Fibroblast of pulmonary artery (primary cell): Measurements from ENCODE around the gene TMEM30B.

Experiments used
- DNase-seq: peaks from one replicate; pipeline ENCODE4 v3.0.0-alpha.2; 2010; ENCODE audit warnings: low read depth
- H3K4me3 ChIP-seq: replicated peaks from 2 replicates; pipeline ENCODE4 v1.5.1; 2011; ENCODE audit warnings: low read depth, mild to moderate bottlenecking, control low read depth, low read length, moderate library complexity
- TF ChIP-seq, protein P1 (sequence below): IDR thresholded peaks from 2 replicates; pipeline ENCODE4 v1.5.1; 2011; ENCODE audit warnings: mild to moderate bottlenecking, control low read depth, low read length, inconsistent platforms; ENCODE audit errors: missing control alignments

The TMEM30B gene

DNA sequence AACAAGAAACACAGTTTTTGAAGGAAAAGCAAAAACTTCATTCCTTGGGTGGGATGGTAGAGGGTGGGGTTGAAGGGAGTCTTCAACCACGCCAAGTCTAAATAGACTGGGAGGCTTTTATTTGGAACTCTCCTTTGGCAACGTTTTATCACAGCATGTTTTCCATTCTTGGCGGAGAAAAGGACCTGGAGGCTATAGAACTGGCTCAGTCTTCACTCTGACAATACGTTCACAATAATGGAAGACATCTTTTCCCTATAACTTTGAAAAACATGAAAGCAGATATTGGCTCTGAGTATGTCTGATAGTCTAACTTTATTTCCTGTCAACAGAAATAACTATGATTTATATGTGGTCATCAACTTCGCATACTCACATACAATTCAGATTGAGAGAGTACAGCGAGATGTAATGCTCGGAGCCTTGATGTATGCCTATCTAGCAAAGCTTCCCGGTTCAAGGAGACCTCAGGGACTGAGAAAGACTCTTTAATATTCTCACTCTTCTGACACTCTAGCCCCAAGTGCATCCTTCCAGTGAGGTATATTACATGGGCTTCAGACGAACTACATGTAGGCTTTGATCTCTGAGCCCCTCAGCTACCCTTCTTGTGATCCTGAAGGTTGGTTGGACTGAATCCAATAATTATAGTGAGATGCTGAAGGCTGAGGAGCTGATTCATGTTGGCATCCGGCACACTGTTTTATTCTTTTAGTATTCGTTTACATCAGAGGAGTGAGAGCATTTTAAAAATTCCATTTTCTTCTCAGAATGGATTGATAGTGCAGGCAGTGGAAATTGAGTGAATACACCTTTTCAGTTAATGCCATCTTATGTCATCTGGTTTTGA lies 14.0 kb downstream of the TMEM30B start:
- no peak for DNase-seq
- TF ChIP-seq, protein P1, sequence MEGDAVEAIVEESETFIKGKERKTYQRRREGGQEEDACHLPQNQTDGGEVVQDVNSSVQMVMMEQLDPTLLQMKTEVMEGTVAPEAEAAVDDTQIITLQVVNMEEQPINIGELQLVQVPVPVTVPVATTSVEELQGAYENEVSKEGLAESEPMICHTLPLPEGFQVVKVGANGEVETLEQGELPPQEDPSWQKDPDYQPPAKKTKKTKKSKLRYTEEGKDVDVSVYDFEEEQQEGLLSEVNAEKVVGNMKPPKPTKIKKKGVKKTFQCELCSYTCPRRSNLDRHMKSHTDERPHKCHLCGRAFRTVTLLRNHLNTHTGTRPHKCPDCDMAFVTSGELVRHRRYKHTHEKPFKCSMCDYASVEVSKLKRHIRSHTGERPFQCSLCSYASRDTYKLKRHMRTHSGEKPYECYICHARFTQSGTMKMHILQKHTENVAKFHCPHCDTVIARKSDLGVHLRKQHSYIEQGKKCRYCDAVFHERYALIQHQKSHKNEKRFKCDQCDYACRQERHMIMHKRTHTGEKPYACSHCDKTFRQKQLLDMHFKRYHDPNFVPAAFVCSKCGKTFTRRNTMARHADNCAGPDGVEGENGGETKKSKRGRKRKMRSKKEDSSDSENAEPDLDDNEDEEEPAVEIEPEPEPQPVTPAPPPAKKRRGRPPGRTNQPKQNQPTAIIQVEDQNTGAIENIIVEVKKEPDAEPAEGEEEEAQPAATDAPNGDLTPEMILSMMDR, result no peak
- H3K4me3 ChIP-seq, result no peak overlapping the region

- TF ChIP-seq, protein P1, result no peak
- no peak overlapping the region for H3K4me3 ChIP-seq
- no peak for DNase-seq
These were observed 14.7 kb downstream of the TMEM30B start for GRCh38 chr14:61266436-61266835.

- H3K4me3 ChIP-seq, result no peak overlapping the region
- TF ChIP-seq, protein P1, result no peak
- DNase-seq, result no peak
These were observed 16.5 kb downstream of the TMEM30B start for GRCh38 chr14:61264651-61265050.

- TF ChIP-seq, protein P1, result no peak
- DNase-seq, result no peak
- H3K4me3 ChIP-seq, result no peak overlapping the region
These were observed 17.0 kb downstream of the TMEM30B start for GRCh38 chr14:61264010-61264571.

DNA sequence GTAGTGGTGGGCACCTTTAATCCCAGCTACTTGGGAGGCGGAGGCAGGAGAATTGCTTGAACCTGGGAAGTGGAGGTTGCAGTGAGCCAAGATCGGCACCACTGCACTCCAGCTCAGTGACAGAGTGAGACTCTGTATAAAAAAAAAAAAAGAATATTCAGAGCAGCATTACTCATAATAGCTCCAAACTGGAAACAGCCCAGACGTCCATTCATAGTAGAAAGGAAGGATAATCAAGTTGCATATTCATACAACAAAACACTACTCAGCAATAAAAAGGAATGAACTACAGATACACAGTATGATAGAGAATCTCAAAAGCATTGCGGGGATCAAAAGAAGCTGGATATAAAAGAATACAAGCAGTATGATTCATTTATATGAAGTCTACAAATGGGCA lies 19.1 kb downstream of the TMEM30B start:
- H3K4me3 ChIP-seq, result no peak overlapping the region
- TF ChIP-seq, protein P1, result no peak
- DNase-seq, result no peak

DNA sequence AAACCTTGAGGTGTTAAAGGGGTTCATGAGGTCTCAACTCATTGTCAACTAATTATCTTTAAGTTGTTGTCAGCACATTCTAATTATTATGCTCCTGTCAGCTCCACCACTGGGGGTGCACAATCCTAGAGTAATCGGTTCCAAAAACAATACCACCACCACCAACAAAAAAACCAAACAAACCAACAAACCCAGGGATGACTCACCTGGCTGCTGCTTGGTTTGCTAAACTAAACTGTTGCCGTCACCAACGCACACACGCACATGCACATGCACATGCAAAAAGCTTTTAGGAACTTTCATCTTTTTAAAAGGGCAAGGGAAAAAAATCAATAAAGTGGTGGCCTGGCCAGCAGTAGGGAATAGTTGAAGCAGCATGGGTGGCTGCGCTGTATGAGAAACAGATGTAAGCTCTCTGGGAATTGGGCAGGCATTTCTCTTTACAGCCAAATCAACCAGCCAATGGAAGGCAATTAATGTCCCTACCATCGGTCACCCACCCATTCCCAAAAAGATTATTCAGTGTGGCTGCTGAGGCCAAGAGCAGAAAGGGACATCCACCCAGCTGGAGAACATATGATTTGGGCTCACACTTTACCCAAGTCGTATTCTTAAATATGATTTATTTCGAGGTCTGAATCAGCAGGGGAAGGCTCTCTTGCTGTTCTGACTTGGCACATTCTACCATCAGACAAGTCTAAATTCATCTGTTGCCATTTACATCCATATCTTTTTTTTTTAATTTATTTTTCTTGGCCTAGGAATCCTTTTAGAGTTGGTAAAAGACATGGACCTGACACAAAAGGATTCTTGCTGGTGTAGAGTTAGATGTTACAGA lies 20.0 kb downstream of the TMEM30B start:
- peak; percentile 48 for DNase-seq
- no peak overlapping the region for H3K4me3 ChIP-seq
- TF ChIP-seq, protein P1, result no peak
